SK-N-SH (cell line): Measurements from ENCODE around the gene ST6GALNAC2. TPM values are rescaled to one million over a fixed set of nuclear protein-coding genes. Genes with fewer than 3 reads are reported as not detected.
"Not testable (repeated sequence)": the region's sequence is repeated elsewhere in the genome, so short reads cannot be mapped to it uniquely, and the experiment has no call there.

Source experiments
- CTCF ChIA-PET: fragments of 300-600, 350-600 bp; formaldehyde crosslinking; extraction: SDS; loops from one replicate; lab custom pipeline; 2021; lab: Yijun Ruan, JAX
- POLR2A ChIA-PET: fragments of 350-600 bp; sonication (Branson Sonifier 250); formaldehyde crosslinking; extraction: SDS; loops from one replicate; lab custom pipeline; 2020; ENCODE audit warnings: antibody characterized with exemption, inconsistent platforms; lab: Yijun Ruan, JAX
- DNase-seq: peaks from one replicate; pipeline ENCODE4 v3.0.0; 2012
- H2AFZ ChIP-seq: fragments of 200-600 bp; sonication (generic); 2 replicates; pipeline ENCODE4 v1.8.1; 2016; ENCODE audit warnings: antibody characterized with exemption, mild to moderate bottlenecking, low read depth
- H3F3A ChIP-seq: fragments of 200-600 bp; sonication (generic); replicated peaks from 2 replicates; pipeline ENCODE3; 2016; ENCODE audit warnings: antibody characterized with exemption, mild to moderate bottlenecking; ENCODE audit not compliant: insufficient read depth
- H3K27ac ChIP-seq, 2 experiments: fragments of 200-500 bp in 1 of 2; fragments of 200-600 bp in 1 of 2; sonication (Bioruptor generic) in 1 of 2; sonication (generic), shearing (Covaris generic) in 1 of 2; 2 replicates each; pipeline versions ENCODE4 v1.5.1 to v1.6.1; 2014 to 2016; ENCODE audit warnings: low read depth in 2 of 2, inconsistent platforms in 1 of 2, low read length in 1 of 2, mild to moderate bottlenecking in 1 of 2, mixed read lengths in 1 of 2
- H3K27me3 ChIP-seq: fragments of 200-600 bp; sonication (generic), shearing (Covaris generic); 2 replicates; pipeline ENCODE4 v1.6.1; 2016; ENCODE audit warnings: mixed run types; ENCODE audit not compliant: insufficient read depth
- H3K36me3 ChIP-seq, 2 experiments: fragments of 200-500 bp in 1 of 2; fragments of 200-600 bp in 1 of 2; sonication (Bioruptor generic) in 1 of 2; sonication (generic) in 1 of 2; replicated peaks in 1 of 2; 2 replicates each; pipeline versions ENCODE3 to v1.5.1; 2014 to 2016; ENCODE audit warnings: low read length in 1 of 2, mild to moderate bottlenecking in 1 of 2; ENCODE audit not compliant: insufficient read depth in 2 of 2, control insufficient read depth in 1 of 2
- H3K4me1 ChIP-seq, 2 experiments: fragments of 200-500 bp in 1 of 2; fragments of 200-600 bp in 1 of 2; sonication (Bioruptor generic) in 1 of 2; sonication (generic), shearing (Covaris generic) in 1 of 2; 2 replicates each; pipeline versions ENCODE4 v1.5.1 to v1.6.1; 2014 to 2016; ENCODE audit warnings: low read depth in 1 of 2, low read length in 1 of 2, mixed run types in 1 of 2; ENCODE audit not compliant: insufficient read depth in 2 of 2, control insufficient read depth in 1 of 2
- H3K4me2 ChIP-seq: fragments of 200-600 bp; sonication (generic), shearing (Covaris generic); 2 replicates; pipeline ENCODE4 v1.6.1; 2017; ENCODE audit warnings: mixed run types
- H3K4me3 ChIP-seq, 2 experiments: fragments of 200-500 bp in 1 of 2; fragments of 200-600 bp in 1 of 2; sonication (Bioruptor generic) in 1 of 2; sonication (generic), shearing (Covaris generic) in 1 of 2; 2 replicates each; pipeline versions ENCODE4 v1.5.1 to v1.8.1; 2014 to 2016; ENCODE audit warnings: low read depth in 2 of 2, inconsistent platforms in 1 of 2, low read length in 1 of 2, mild to moderate bottlenecking in 1 of 2, mixed read lengths in 1 of 2, moderate library complexity in 1 of 2
- H3K79me2 ChIP-seq: fragments of 200-600 bp; sonication (generic); 2 replicates; pipeline ENCODE4 v1.8.1; 2017; ENCODE audit warnings: mild to moderate bottlenecking; ENCODE audit not compliant: insufficient read depth
- H3K9ac ChIP-seq: fragments of 200-600 bp; sonication (generic); 2 replicates; pipeline ENCODE4 v1.6.1; 2017; ENCODE audit warnings: mixed run types
- H3K9me2 ChIP-seq: fragments of 200-600 bp; sonication (generic); 2 replicates; pipeline ENCODE4 v1.6.1; 2017; ENCODE audit warnings: mixed run types
- H3K9me3 ChIP-seq: fragments of 200-600 bp; sonication (generic); 2 replicates; pipeline ENCODE4 v1.6.1; 2017; ENCODE audit warnings: mixed run types, mild to moderate bottlenecking, moderate library complexity
- H4K20me1 ChIP-seq: fragments of 200-600 bp; sonication (generic); 2 replicates; pipeline ENCODE4 v1.6.1; 2017; ENCODE audit warnings: mild to moderate bottlenecking, mixed run types; ENCODE audit not compliant: insufficient read depth
- FOXM1 ChIP-seq: IDR thresholded peaks from 2 replicates; pipeline ENCODE4 v1.4.0; 2012; ENCODE audit warnings: low read depth, mild to moderate bottlenecking
- GATA2 ChIP-seq: sonication (generic); formaldehyde crosslinking; IDR thresholded peaks from 2 replicates; pipeline ENCODE4 v1.5.0; 2020; ENCODE audit warnings: mild to moderate bottlenecking, missing genetic modification reagents
- MXI1 ChIP-seq: IDR thresholded peaks from 2 replicates; pipeline ENCODE4 v1.6.1; 2012; ENCODE audit warnings: mild to moderate bottlenecking, low read depth, low read length, improper control_type of control experiment
- POLR2AphosphoS5 ChIP-seq: IDR thresholded peaks from 2 replicates; pipeline ENCODE4 v1.6.1; 2012; ENCODE audit warnings: low read depth, low read length
- RFX5 ChIP-seq: IDR thresholded peaks from 2 replicates; pipeline ENCODE4 v1.6.1; 2012; ENCODE audit warnings: mild to moderate bottlenecking, improper control_type of control experiment, low read length
- WGBS: methylation state at CpG from one replicate; pipeline ENCODE4 v1.1.6; 2017; ENCODE audit warnings: low lambda C conversion rate; 5-methylcytosine and 5-hydroxymethylcytosine counted together
- polyA plus RNA-seq, 3 experiments: library from polyadenylated mRNA; depleted of rRNA; stranded (reverse); fragments of >200 nt; gene quantifications; 2 replicates each; pipeline ENCODE4 v1.2.3, GENCODE V29; 2012
- TF ChIP-seq, protein P1 (sequence below): IDR thresholded peaks from 2 replicates; pipeline ENCODE4 v1.4.0; 2012; ENCODE audit warnings: low read depth, borderline replicate concordance

Gene ST6GALNAC2
- polyA plus RNA-seq, 1 of the 3 experiments (the other 2 are of a cell fraction), result 0.94 TPM

DNA sequence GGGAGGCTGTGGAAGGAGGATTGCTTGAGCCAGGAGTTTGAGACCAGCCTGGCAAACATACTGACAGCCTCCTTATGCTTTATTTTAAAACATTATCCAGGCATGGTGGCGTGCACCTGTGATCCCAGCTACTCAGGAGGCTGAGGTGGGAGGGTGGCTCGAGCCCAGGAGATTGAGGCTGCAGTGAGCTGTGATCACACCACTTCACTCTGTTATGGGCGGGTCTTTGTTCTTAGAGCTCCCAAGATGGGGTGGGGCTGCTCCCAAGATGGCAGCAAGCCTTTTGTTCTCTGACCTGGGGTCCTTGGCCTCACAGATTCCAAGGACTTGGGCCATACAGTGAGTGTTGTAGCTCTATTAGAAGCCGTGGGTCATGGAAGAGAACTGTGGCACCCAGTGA lies 26.1 kb upstream of the ST6GALNAC2 start:
- ChIA-PET POLR2A (interaction anchor here (0.8 to 1.1 kb wide), 2 partner anchors 11 to 13 kb away, joined by 3 read pairs; no protein-coding TSS in a partner anchor), CTCF (interaction anchor here (0.8 to 5.7 kb wide), 9 partner anchors 10 to 89 kb away, joined by 3 to 82 read pairs (median 4); partner anchors contain the start of gene ST6GALNAC2)

DNA sequence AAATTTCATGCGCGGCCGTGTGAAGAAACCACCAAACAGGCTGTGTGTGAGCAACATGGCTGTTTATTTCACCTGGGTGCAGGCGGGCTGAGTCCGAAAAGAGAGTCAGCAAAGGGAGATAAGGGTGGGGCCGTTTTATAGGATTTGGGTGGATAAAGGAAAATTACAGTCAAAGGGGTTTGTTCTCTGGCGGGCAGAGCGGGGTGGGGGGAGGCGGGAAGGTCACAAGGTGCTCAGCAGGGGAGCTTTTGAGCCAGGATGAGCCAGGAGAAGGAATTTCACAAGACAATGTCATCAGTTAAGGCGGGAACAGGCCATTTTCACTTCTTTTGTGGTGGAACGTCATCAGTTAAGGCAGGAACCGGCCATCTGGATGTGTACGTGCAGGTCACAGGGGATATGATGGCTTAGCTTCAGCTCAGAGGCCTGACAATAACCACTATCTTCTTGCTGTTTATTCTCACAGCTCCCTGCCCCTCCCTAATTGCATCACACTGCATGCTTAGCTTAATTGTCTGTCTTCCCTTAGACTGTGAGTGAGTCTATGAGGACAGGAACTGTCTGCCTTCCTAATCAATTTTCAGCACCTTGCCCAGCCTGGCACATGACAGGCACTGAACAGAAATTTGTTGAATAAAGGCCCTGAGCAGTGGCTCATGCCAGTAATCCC lies 25.6 kb upstream of the ST6GALNAC2 start:
- H3K27ac ChIP-seq, H2AFZ ChIP-seq, H3K36me3 ChIP-seq, H3K9me3 ChIP-seq, H3K9ac ChIP-seq, H3K4me2 ChIP-seq, H3K79me2 ChIP-seq, H4K20me1 ChIP-seq, H3K4me3 ChIP-seq, DNase-seq, POLR2A ChIA-PET, H3K9me2 ChIP-seq, H3K27me3 ChIP-seq, H3K4me1 ChIP-seq, H3F3A ChIP-seq: not testable (repeated sequence)
- CTCF ChIA-PET, result interaction anchor here (0.8 to 5.7 kb wide), 7 partner anchors 10 to 88 kb away, joined by 3 to 82 read pairs (median 4); partner anchors contain the start of gene ST6GALNAC2
- WGBS, result 65% methylated on average over 13 of the region's 13 CpGs

More for the DNA sequence above, 26.1 kb upstream of the ST6GALNAC2 start:
- Histone ChIP-seq H3K79me2 (no peaks in the 10 kb centered on the region), H3K4me1 (no peaks in the 10 kb centered on the region), H3K4me2 (no peak overlapping the region), H3K9me3 (no peaks in the 10 kb centered on the region), H3F3A (no peaks in the 10 kb centered on the region), H3K36me3 (no peaks in the 10 kb centered on the region), H3K9ac (no peak overlapping the region), H3K4me3 (no peak overlapping the region), H3K9me2 (no peaks in the 10 kb centered on the region), H2AFZ (no peak overlapping the region), H4K20me1 (no peaks in the 10 kb centered on the region), H3K27me3 (no peaks in the 10 kb centered on the region; the same call in 1 of the 2 replicates), H3K27ac (no peak overlapping the region)
- no peak for DNase-seq
- WGBS, result 82% methylated on average over 4 of the region's 4 CpGs
- no peak for TF ChIP-seq GATA2
- TF ChIP-seq RFX5, result no peak
- no peak for TF ChIP-seq POLR2AphosphoS5
- TF ChIP-seq, protein P1, sequence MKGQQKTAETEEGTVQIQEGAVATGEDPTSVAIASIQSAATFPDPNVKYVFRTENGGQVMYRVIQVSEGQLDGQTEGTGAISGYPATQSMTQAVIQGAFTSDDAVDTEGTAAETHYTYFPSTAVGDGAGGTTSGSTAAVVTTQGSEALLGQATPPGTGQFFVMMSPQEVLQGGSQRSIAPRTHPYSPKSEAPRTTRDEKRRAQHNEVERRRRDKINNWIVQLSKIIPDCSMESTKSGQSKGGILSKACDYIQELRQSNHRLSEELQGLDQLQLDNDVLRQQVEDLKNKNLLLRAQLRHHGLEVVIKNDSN, result no peak
- no peak for TF ChIP-seq FOXM1
- no peak for TF ChIP-seq MXI1

DNA sequence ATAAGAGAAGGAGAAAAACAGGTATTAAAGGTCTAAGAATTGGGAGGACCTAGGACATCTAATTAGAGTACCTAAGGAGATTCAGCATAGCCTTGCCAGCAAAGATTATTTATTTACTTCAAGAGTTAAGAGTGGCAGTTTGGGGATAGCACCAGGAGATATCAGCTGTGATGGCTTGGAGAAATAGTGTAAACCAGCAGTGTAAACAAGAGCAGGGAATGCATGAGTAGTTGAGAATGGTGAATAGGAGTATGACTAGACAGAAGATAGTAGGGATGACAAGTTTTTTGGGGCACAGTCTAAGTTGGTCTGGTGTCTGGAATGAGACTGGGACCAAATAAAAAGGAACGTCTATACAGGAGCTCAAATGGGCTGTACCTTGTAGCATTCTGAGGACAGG lies 21.0 kb upstream of the ST6GALNAC2 start:
- H4K20me1 ChIP-seq, H3F3A ChIP-seq, POLR2A ChIA-PET, H3K4me1 ChIP-seq, H3K27ac ChIP-seq, H3K36me3 ChIP-seq, H3K4me3 ChIP-seq, DNase-seq, H3K79me2 ChIP-seq, H3K27me3 ChIP-seq, H2AFZ ChIP-seq, H3K9me3 ChIP-seq, H3K4me2 ChIP-seq, H3K9ac ChIP-seq, H3K9me2 ChIP-seq: not testable (repeated sequence)
- CTCF ChIA-PET, result interaction anchor here (1.5 kb wide), 1 partner anchor 17 kb away, joined by 4 read pairs; no protein-coding TSS in a partner anchor
- 90% methylated on average over 1 of the region's 1 CpG for WGBS
